ENCODE results near the gene ENTPD8. TPM values are rescaled to one million over a fixed set of nuclear protein-coding genes. Genes with fewer than 3 reads are reported as not detected.
A peak's percentile ranks its signal among the peaks of the same experiment; 100 is the strongest.
"Not testable (repeated sequence)": the region's sequence is repeated elsewhere in the genome, so short reads cannot be mapped to it uniquely, and the experiment has no call there.

Gene ENTPD8
- total RNA-seq, 1 donor from 2014 or later, result 0.24 TPM

GRCh38 chr9:137411645-137412380 is 29.3 kb downstream of the ENTPD8 start:
- Mint-ChIP-seq H3K9me3 (ENCODE audit: unreplicated experiment) (no peaks in the 10 kb centered on the region), H3K4me1 (ENCODE audit: unreplicated experiment) (peaks cover 31% of the 10 kb centered on the region), H3K27ac (ENCODE audit: unreplicated experiment) (peak overlapping the region; percentile 23), H3K4me3 (ENCODE audit: unreplicated experiment) (no peak overlapping the region), H3K27me3 (ENCODE audit: unreplicated experiment) (no peaks in the 10 kb centered on the region), H3K36me3 (ENCODE audit: unreplicated experiment) (no peaks in the 10 kb centered on the region)
- no peak for DNase-seq (ENCODE audit: extremely low spot score, unreplicated experiment)
- TF ChIP-seq CTCF (IDR thresholded peaks at IDR 0.05), result no peak

- H3K36me3 Mint-ChIP-seq (ENCODE audit: unreplicated experiment), result no peaks in the 10 kb centered on the region
- no peak overlapping the region for H3K27ac Mint-ChIP-seq (ENCODE audit: unreplicated experiment)
Measured at GRCh38 chr9:137411260-137411644, 29.9 kb downstream of the ENTPD8 start.

GRCh38 chr9:137410891-137411249 is 30.3 kb downstream of the ENTPD8 start:
- H3K4me1 Mint-ChIP-seq (ENCODE audit: unreplicated experiment), result peaks cover 34% of the 10 kb centered on the region
- no peak for DNase-seq (ENCODE audit: extremely low spot score, unreplicated experiment)
- no peaks in the 10 kb centered on the region for H3K36me3 Mint-ChIP-seq (ENCODE audit: unreplicated experiment)

More at GRCh38 chr9:137411260-137411644, 29.9 kb downstream of the ENTPD8 start:
- H3K9me3 Mint-ChIP-seq (ENCODE audit: unreplicated experiment), result no peaks in the 10 kb centered on the region
- peaks cover 31% of the 10 kb centered on the region for H3K4me1 Mint-ChIP-seq (ENCODE audit: unreplicated experiment)
- H3K27me3 Mint-ChIP-seq (ENCODE audit: unreplicated experiment), result no peaks in the 10 kb centered on the region
- no peak for TF ChIP-seq CTCF (IDR thresholded peaks at IDR 0.05)
- no peak overlapping the region for H3K4me3 Mint-ChIP-seq (ENCODE audit: unreplicated experiment)
- DNase-seq (ENCODE audit: extremely low spot score, unreplicated experiment), result no peak

GRCh38 chr9:137410236-137410890 is 30.8 kb downstream of the ENTPD8 start:
- not testable (repeated sequence) for DNase-seq (ENCODE audit: extremely low spot score, unreplicated experiment); H3K27me3 Mint-ChIP-seq (ENCODE audit: unreplicated experiment); H3K9me3 Mint-ChIP-seq (ENCODE audit: unreplicated experiment); H3K4me3 Mint-ChIP-seq (ENCODE audit: unreplicated experiment); H3K36me3 Mint-ChIP-seq (ENCODE audit: unreplicated experiment)
- Mint-ChIP-seq H3K4me1 (ENCODE audit: unreplicated experiment) (peaks cover 38% of the 10 kb centered on the region), H3K27ac (ENCODE audit: unreplicated experiment) (peak overlapping the region; percentile 27)

More at GRCh38 chr9:137410891-137411249, 30.3 kb downstream of the ENTPD8 start:
- no peaks in the 10 kb centered on the region for H3K9me3 Mint-ChIP-seq (ENCODE audit: unreplicated experiment)
- no peak overlapping the region for H3K27ac Mint-ChIP-seq (ENCODE audit: unreplicated experiment)
- TF ChIP-seq CTCF (IDR thresholded peaks at IDR 0.05), result no peak
- no peaks in the 10 kb centered on the region for H3K27me3 Mint-ChIP-seq (ENCODE audit: unreplicated experiment)
- no peak overlapping the region for H3K4me3 Mint-ChIP-seq (ENCODE audit: unreplicated experiment)

- peaks cover 37% of the 10 kb centered on the region for H3K4me1 Mint-ChIP-seq (ENCODE audit: unreplicated experiment)
- no peaks in the 10 kb centered on the region for H3K27me3 Mint-ChIP-seq (ENCODE audit: unreplicated experiment)
- H3K27ac Mint-ChIP-seq (ENCODE audit: unreplicated experiment), result peak overlapping the region; percentile 34
- no peak for DNase-seq (ENCODE audit: extremely low spot score, unreplicated experiment)
- no peaks in the 10 kb centered on the region for H3K9me3 Mint-ChIP-seq (ENCODE audit: unreplicated experiment)
- H3K36me3 Mint-ChIP-seq (ENCODE audit: unreplicated experiment), result no peaks in the 10 kb centered on the region
- no peak for TF ChIP-seq CTCF (IDR thresholded peaks at IDR 0.05)
- no peak overlapping the region for H3K4me3 Mint-ChIP-seq (ENCODE audit: unreplicated experiment)
Measured at GRCh38 chr9:137409515-137409914, 31.6 kb downstream of the ENTPD8 start.
